Activated T-helper 2 cell treated with anti-CD3 and anti-CD28 coated beads, Interferon-gamma antibody, Interleukin-2, Interleukin-4, amounts not matched to agents 10 μg/mL and 5 μg/mL and 100 μg/mL, durations not matched to agents 14 hours and 24 hours and 36 hours (primary cell): ENCODE measurements around the gene P2RX7. TPM values are rescaled to one million over a fixed set of nuclear protein-coding genes. Genes with fewer than 3 reads are reported as not detected.
A peak's percentile ranks its signal among the peaks of the same experiment; 100 is the strongest.

ENCODE experiments used
- DNase-seq: peaks from one replicate; pipeline ENCODE4 v3.0.0; 2021; ENCODE audit warnings: low spot score
- H3K27ac Mint-ChIP-seq: one replicate; pipeline ENCODE4 v1.8.0; 2021; ENCODE audit warnings: mixed read lengths
- H3K27me3 Mint-ChIP-seq: one replicate; pipeline ENCODE4 v1.8.0; 2021; ENCODE audit warnings: low read depth, mixed read lengths
- H3K36me3 Mint-ChIP-seq: one replicate; pipeline ENCODE4 v1.8.0; 2021; ENCODE audit warnings: low read depth, mixed read lengths
- H3K4me1 Mint-ChIP-seq: one replicate; pipeline ENCODE4 v1.8.0; 2021; ENCODE audit warnings: low read depth, mixed read lengths
- H3K4me3 Mint-ChIP-seq: one replicate; pipeline ENCODE4 v1.8.0; 2021; ENCODE audit warnings: low read depth, mild to moderate bottlenecking, moderate library complexity, mixed read lengths
- H3K9me3 Mint-ChIP-seq: one replicate; pipeline ENCODE4 v1.8.0; 2021; ENCODE audit warnings: mixed read lengths
- intact Hi-C: fragments of 100-400 bp; cut with micrococcal nuclease; formaldehyde crosslinking; loops from one replicate; pipeline ENCODE4 v1.15.1; 2023
- total RNA-seq: library from RNA; stranded (reverse); gene quantifications from 2 replicates; pipeline ENCODE4 v1.2.3, GENCODE V29; 2022

The P2RX7 gene
- total RNA-seq, 1 donor from 2014 or later = 6.5 TPM

DNA sequence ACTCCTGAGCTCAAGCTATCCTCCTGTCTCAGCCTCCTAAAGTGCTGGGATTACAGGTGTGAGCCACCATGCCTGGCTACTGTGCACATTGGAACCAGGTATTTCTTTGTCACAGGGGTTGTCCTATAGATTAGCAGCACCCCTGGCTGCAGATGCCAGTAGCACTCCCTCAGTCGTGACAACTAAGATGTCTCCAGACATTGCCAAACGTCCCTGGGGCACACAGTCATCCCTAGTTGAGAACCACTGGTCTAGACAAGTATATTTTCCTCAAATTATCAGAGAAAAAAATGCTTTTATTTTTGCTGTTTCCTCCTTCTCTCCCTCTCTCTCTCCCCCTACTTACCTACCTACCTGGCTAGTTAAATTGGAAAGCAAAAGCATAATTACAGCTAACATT lies 17.9 kb upstream of the P2RX7 start:
- Mint-ChIP-seq H3K27ac (no peak overlapping the region), H3K9me3 (no peaks in the 10 kb centered on the region), H3K4me1 (peaks cover 3% of the 10 kb centered on the region), H3K36me3 (no peaks in the 10 kb centered on the region), H3K4me3 (no peak overlapping the region), H3K27me3 (peaks cover 3% of the 10 kb centered on the region)
- intact Hi-C loops = loop anchor here (5.0 kb wide), 1 partner anchor 468 kb away; no protein-coding TSS in a partner anchor
- no peak for DNase-seq

DNA sequence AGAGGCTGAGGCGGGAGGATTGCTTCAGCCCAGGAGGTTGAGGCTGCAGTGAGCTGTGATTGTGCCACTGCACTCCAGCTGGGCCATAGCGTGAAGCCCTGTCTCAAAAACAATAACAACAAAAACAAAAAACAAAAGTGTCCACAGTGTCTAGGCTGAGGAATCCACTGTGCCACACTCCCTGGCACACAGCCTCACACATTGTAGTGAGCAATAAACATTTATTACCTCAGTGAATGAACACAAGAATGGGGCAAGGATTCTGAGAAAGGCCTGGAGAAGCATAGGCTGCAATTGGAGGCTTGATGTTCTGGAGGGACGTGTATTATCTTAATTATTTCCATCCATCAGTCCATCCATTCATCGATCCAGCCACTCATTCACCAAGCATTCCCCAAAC lies 17.1 kb upstream of the P2RX7 start:
- intact Hi-C loops = no loop called here
- Mint-ChIP-seq H3K4me1 (no peaks in the 10 kb centered on the region), H3K9me3 (no peaks in the 10 kb centered on the region), H3K36me3 (no peaks in the 10 kb centered on the region), H3K4me3 (no peak overlapping the region), H3K27me3 (peaks cover 3% of the 10 kb centered on the region), H3K27ac (no peak overlapping the region)
- DNase-seq = no peak

DNA sequence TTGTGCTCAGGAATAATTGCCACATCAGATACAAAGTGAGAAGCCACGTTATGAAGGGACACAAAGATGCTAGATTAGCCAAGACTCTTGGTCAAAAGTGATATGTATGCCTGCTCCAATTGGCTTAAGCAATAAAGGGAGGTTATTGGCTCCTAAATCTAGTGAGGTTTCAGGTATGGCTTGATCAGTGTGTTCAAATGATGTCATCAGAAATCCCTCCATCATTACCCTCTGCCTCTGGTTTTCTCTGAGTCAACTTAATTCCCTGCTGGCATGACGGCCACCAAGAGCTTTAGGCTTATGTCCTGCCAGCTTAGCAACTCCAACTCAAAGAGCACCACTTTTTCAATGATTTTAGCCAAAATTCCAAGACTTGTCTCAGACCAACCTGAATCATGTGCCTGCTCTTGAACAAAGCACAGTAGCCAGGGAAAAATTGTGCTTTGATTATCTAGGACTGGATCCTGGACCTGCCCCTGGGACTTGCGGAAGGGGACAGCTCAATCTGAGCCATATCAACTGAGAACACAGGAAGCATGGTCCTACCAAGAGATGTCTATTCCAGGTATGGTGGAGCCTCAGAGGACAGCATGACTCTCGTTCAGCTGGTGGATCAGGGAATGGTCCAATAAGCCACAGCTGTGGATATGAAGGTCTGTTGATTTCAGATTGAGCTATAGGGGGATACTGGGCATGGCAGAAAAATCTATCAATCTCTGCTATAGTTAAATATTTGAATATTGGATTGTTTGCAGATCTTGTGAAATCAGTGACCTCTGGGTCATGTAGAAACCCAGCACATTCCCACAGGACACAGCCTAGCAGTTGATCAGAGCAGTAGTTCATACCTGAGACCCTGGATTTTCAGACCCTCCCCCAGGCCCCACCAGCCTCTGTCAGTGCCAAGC lies 16.1 kb upstream of the P2RX7 start:
- no peaks in the 10 kb centered on the region for H3K9me3 Mint-ChIP-seq
- intact Hi-C loops = no loop called here
- H3K27ac Mint-ChIP-seq = no peak overlapping the region
- H3K36me3 Mint-ChIP-seq = no peaks in the 10 kb centered on the region
- DNase-seq = no peak
- peaks cover 6% of the 10 kb centered on the region for H3K4me1 Mint-ChIP-seq
- H3K27me3 Mint-ChIP-seq = peaks cover 7% of the 10 kb centered on the region
- no peak overlapping the region for H3K4me3 Mint-ChIP-seq

DNA sequence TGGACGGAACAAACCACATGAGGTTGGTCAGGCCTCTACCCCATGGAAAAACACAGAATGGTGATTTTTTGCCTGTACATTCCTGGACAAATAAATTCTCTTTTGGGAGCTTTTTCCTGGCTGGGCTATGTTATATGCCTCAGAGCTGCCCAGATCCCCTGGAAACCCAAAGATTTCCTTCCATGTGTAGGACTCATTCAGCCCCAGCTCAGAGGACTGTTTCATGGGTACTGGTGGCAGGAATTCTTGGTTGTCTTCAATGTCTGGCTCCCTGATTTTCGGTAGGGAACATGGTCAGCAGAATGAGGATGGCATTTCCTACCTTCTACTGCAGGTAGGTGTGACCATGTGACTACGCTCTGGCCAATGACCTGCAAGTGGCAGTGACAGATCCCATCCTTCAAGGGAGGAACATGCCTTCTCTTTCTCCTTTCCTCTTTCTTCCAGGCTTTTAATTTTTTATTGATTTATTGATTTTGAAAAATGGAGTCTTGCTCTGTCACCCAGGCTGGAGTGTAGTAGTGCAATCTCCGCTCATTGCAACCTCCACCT lies 15.4 kb upstream of the P2RX7 start:
- H3K4me1 Mint-ChIP-seq = peaks cover 6% of the 10 kb centered on the region
- H3K4me3 Mint-ChIP-seq = no peak overlapping the region
- no peak for DNase-seq
- no peaks in the 10 kb centered on the region for H3K9me3 Mint-ChIP-seq
- intact Hi-C loops = no loop called here
- no peak overlapping the region for H3K27ac Mint-ChIP-seq
- no peaks in the 10 kb centered on the region for H3K36me3 Mint-ChIP-seq
- H3K27me3 Mint-ChIP-seq = peaks cover 7% of the 10 kb centered on the region

DNA sequence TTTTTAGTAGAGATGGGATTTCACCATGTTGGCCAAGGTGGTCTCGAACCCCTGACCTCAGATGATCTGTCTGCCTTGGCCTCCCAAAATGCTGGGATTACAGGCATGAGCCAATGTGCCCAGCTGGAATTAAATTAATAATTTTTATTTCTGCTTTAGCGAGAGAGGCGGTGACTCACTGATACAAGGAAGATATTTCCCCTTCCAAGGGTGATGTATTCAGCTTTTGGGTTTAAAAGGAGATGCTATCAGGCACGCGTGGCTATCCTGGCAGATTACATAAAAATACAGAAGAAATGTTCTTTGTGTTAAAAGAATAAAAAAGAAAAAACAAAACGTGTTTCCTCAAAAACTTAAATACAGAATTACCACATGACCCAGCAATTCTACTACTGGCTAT lies 12.4 kb upstream of the P2RX7 start:
- Mint-ChIP-seq H3K4me3 (no peak overlapping the region), H3K27ac (no peak overlapping the region), H3K27me3 (peaks cover 10% of the 10 kb centered on the region), H3K36me3 (no peaks in the 10 kb centered on the region), H3K9me3 (no peaks in the 10 kb centered on the region), H3K4me1 (peaks cover 25% of the 10 kb centered on the region)
- no peak for DNase-seq
- intact Hi-C loops = no loop called here

DNA sequence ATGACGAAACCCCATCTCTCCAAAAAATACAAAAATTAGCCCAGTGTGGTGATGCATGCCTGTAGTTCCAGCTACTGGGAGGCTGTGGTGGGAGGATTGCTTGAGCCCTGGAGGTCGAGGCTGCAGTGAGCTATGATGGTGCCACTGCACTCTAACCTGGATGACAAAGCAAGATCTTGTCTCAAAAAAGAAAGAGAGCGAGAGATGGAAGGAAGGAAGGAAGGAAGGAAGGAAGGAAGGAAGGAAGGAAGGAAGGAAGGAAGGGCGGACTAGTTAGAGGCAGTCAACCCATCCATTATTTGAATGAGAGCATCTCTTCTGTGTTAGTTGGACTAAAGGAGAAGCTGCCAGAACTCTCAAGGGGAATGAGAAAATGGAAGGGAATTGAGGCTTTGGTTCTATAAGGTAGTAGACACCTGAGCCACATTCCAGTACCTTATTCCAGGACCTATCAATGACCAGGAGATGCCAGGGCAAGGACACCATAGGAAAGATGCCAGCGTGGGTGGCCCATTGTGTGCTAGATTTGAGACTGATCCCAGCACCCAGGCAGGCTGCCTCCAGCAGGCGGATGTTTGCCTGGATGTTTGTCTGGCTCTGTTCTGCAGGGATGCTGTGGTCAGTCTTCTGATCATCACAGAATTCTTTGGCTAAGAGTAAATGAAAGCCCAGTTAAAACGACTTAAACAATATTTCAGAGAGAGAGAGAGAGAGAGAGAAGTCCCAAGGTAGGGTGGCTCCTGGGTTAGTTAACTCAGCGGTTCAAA lies 11.5 kb upstream of the P2RX7 start:
- Mint-ChIP-seq H3K27me3 (peaks cover 10% of the 10 kb centered on the region), H3K27ac (no peak overlapping the region), H3K4me1 (peaks cover 27% of the 10 kb centered on the region), H3K9me3 (no peaks in the 10 kb centered on the region), H3K36me3 (no peaks in the 10 kb centered on the region), H3K4me3 (no peak overlapping the region)
- no peak for DNase-seq
- intact Hi-C loops = no loop called here

DNA sequence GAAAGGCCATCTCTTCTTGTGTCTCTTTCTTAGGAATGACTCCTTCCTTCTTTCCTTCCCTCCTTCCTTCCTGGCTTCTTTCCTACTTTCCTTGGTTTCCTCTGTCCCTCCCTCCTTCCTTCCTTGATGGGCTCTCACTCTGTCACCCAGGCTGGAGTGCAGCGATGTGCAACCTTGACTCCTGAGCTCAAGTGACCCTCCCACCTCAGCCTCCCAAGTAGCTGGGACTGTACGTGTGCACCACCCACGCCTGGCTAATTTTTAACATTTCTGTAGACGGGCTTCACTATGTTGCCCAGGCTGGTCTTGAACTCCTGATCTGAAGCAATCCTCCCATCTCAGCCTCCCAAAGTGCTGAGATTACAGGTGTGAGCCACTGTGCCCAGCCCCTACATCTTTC lies 10.9 kb upstream of the P2RX7 start:
- Mint-ChIP-seq H3K4me1 (peaks cover 28% of the 10 kb centered on the region), H3K27me3 (peaks cover 10% of the 10 kb centered on the region), H3K9me3 (no peaks in the 10 kb centered on the region), H3K36me3 (no peaks in the 10 kb centered on the region), H3K27ac (no peak overlapping the region), H3K4me3 (no peak overlapping the region)
- no peak for DNase-seq
- intact Hi-C loops = no loop called here

DNA sequence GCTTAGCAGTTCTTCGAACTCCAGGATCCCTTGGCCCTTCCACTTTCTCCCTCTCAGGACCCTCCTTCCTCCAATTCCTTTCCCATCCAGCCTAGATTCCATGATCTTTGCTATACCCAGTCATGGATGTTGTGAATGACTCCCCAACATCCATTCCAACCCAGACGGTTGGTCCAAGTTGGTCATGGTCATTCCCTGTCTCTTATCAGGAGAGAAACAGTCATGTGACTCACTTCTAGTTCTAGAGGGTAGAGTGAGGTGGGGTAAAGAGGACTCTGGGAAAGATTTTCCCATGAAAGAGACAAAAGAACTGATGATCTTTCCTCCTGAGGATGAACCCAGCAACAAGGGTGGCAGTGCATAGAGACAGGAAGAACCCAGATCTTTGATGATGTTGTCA lies 9.2 kb upstream of the P2RX7 start:
- no peak overlapping the region for H3K27ac Mint-ChIP-seq
- H3K9me3 Mint-ChIP-seq = no peaks in the 10 kb centered on the region
- DNase-seq = no peak
- H3K4me1 Mint-ChIP-seq = peaks cover 36% of the 10 kb centered on the region
- no peak overlapping the region for H3K4me3 Mint-ChIP-seq
- H3K27me3 Mint-ChIP-seq = peaks cover 10% of the 10 kb centered on the region
- H3K36me3 Mint-ChIP-seq = no peaks in the 10 kb centered on the region
- intact Hi-C loops = no loop called here

DNA sequence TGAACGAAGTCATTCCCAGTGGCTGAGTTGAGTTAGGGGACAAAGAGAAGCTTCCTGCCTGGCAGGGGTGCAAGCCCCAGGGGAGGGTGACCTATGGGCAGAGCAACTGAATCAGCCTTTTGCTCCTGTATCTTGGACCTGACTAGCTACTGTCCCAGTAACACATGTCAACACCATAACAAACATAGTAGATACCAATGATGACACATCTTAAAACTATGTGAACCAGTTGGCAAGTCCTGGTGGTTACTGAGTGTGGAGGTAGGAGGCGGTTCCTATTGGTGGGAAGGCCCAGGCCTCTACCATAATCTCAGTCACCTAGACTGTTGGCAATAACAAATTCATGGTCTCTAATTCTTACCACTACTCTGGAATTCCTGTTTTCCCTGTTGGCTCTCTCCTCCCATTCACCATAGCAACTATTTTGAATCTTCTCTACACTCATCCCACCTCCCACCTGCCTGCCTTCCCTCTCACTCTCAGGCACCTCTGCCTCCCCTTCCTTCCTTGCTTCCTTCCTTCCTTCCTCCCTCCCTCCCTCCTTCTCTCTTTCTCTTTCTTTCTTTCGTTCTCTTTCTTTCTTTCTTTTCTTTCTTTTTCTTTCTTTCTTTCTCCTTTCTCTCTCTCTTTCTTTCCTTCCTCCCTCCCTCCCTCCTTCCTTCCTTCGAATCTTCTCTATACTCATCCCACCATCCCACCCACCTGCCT lies 8.1 kb upstream of the P2RX7 start:
- intact Hi-C loops = no loop called here
- H3K36me3 Mint-ChIP-seq = peaks cover under 1% of the 10 kb centered on the region
- H3K27ac Mint-ChIP-seq = peak overlapping the region; percentile 10
- H3K4me1 Mint-ChIP-seq = peaks cover 44% of the 10 kb centered on the region
- no peak for DNase-seq
- no peak overlapping the region for H3K4me3 Mint-ChIP-seq
- H3K27me3 Mint-ChIP-seq = peaks cover 8% of the 10 kb centered on the region
- H3K9me3 Mint-ChIP-seq = peaks cover 2% of the 10 kb centered on the region

DNA sequence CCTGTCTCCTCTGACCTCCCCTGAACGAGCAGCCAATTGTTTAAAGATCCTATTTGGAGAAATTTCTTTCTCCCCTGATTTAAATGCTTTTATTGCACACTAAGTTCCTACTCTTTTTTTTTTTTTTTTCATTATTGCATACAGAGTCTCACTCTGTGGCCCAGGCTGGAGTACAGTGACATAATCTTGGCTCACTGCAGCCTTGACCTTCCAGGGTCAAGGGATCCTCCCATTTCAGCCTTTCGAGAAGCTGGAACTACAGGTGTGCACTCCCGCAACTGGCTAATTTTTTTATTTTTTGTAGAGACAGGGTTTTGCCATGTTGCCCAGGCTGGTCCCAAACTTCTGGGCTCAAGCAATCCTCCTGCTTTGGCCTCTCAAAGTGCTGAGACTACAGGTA lies 5.2 kb upstream of the P2RX7 start:
- H3K9me3 Mint-ChIP-seq = peaks cover 4% of the 10 kb centered on the region
- no peak overlapping the region for H3K4me3 Mint-ChIP-seq
- intact Hi-C loops = no loop called here
- no peak overlapping the region for H3K27ac Mint-ChIP-seq
- peaks cover 3% of the 10 kb centered on the region for H3K27me3 Mint-ChIP-seq
- peaks cover 3% of the 10 kb centered on the region for H3K36me3 Mint-ChIP-seq
- no peak for DNase-seq
- peaks cover 63% of the 10 kb centered on the region for H3K4me1 Mint-ChIP-seq

DNA sequence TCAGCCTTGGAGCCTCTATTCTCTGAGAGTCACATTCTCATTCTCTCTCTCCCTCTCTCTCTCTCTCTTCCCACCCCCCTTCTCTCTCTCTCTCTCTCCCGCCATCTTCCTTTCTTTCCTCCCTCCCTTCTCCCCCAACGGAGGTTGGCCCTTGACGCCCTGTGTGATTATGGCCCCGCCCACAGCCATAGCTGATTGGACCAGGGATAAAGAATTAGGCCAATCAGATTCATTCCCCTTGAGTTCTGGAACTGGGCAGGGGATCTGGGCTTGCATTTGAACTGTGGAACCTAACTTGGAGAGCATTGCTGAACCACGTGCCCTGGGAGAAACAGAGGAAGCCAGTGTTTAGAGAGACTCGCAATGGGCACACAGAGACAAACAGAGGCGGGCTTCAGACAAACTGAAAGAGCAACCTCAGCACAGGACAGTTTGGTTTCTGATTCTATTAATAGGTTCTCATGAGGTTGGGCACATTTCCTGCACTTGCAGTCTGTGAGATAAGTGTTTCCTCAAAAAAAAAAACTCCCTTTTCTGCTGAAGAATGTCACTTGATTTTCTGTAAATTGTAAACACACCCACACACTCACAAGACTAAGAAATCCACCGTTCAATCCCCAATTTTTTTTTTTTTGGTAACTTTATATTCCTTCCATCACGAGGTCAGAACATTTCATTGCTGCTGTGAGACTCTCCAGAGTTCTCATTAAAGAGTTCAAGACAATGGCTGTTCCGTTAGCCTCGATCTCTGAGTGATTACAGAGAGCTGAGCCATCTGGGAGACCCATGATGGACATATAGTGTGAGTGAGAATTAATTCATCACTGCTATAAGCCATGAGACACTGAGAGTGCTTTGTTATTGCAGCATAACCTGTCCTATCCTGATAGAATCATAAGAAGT lies 3.5 kb upstream of the P2RX7 start:
- H3K27ac Mint-ChIP-seq = peak overlapping the region; percentile 94
- peaks cover 69% of the 10 kb centered on the region for H3K4me1 Mint-ChIP-seq
- peaks cover 4% of the 10 kb centered on the region for H3K9me3 Mint-ChIP-seq
- intact Hi-C loops = loop anchor here (1.0 kb wide), 1 partner anchor 15 kb away; no protein-coding TSS in a partner anchor
- DNase-seq = peak; percentile 83
- H3K36me3 Mint-ChIP-seq = peaks cover 3% of the 10 kb centered on the region
- H3K4me3 Mint-ChIP-seq = peak overlapping the region; percentile 46
- no peaks in the 10 kb centered on the region for H3K27me3 Mint-ChIP-seq

DNA sequence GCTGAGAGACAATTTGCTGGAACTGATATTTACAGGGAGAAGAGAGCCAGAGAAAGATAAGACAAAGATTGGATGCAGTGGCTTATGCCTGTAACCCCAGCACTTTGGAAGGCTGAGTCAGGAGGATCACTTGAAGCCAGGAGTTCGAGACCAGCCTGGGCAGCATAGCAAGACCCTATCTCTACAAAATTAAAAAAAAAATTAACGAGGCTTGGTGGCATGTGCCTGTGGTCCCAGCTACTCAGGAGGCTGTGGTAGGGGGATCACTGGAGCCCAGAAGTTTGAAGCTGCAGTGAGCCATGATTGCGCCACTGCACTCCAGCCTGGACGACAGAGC lies 2.9 kb upstream of the P2RX7 start:
- intact Hi-C loops = loop anchor here (1.0 kb wide), 1 partner anchor 15 kb away; no protein-coding TSS in a partner anchor
- Mint-ChIP-seq H3K36me3 (peaks cover 6% of the 10 kb centered on the region), H3K4me1 (peaks cover 69% of the 10 kb centered on the region), H3K27ac (peak overlapping the region; percentile 94), H3K4me3 (peak overlapping the region; percentile 46), H3K27me3 (no peaks in the 10 kb centered on the region), H3K9me3 (peaks cover 4% of the 10 kb centered on the region)
- DNase-seq = no peak
